Measurements from ENCODE around the gene C2orf78.

The C2orf78 gene

DNA sequence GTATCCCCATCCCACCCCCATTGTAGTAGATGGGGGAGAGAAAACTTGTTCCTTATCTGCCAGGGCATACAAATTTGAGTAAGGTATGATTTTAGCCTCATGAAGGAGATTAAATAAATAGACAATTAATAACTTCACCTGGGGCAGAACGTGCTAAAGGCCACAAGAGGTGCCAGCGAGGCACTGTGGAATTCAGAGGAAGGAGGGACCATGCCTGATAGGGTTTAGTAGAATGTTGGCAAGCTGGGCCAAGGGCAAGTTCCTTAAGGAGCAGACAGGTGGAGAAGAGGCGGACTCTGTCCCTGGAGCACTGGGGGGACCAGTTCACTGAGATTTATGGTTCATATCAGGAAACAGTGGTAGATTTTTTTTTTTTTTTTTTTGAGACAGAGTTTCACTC, 67.3 kb downstream of the C2orf78 start:
- H3K9me3 ChIP-seq (ENCODE audit: control insufficient read depth, low read length) = no peaks in the 10 kb centered on the region
- no peaks in the 10 kb centered on the region for H3K27me3 ChIP-seq (replicated peaks; ENCODE audit: control insufficient read depth, insufficient read depth, low read length, poor library complexity, severe bottlenecking)
- no peaks in the 10 kb centered on the region for H3K4me1 ChIP-seq (ENCODE audit: control insufficient read depth, insufficient read depth, low read length, poor library complexity, severe bottlenecking)
- H3K27ac ChIP-seq (ENCODE audit: insufficient read depth, low read length, poor library complexity, severe bottlenecking) = no peak overlapping the region
- peaks cover 70% of the 10 kb centered on the region for H3K36me3 ChIP-seq (ENCODE audit: control insufficient read depth, insufficient read depth, low read length)
- no peak overlapping the region for H3K4me3 ChIP-seq (ENCODE audit: insufficient read depth, low read depth, low read length, poor library complexity, severe bottlenecking)
- no peak for DNase-seq

DNA sequence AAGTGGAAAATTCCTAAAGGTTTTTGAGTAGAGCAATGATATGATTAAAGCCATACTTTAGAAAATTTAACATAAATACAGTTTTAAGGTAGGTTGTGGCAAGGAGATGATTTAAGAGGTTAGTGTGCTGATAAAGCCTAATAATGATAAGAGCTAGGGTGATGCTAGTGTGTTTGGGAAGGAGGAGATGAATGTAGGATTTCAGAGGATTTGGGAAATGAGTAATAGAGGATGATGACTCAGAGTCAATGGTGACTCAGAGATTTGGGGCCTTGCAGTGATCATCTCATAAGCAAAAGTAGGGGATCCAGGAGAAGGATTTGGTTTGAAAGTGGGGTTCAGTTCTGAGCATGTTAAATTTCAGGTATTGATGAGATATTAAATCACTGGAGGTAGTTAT, 68.0 kb downstream of the C2orf78 start:
- no peaks in the 10 kb centered on the region for H3K27me3 ChIP-seq (replicated peaks; ENCODE audit: control insufficient read depth, insufficient read depth, low read length, poor library complexity, severe bottlenecking)
- no peak overlapping the region for H3K4me3 ChIP-seq (ENCODE audit: insufficient read depth, low read depth, low read length, poor library complexity, severe bottlenecking)
- H3K27ac ChIP-seq (ENCODE audit: insufficient read depth, low read length, poor library complexity, severe bottlenecking) = no peak overlapping the region
- H3K9me3 ChIP-seq (ENCODE audit: control insufficient read depth, low read length) = no peaks in the 10 kb centered on the region
- no peak for DNase-seq
- peaks cover 71% of the 10 kb centered on the region for H3K36me3 ChIP-seq (ENCODE audit: control insufficient read depth, insufficient read depth, low read length)
- no peaks in the 10 kb centered on the region for H3K4me1 ChIP-seq (ENCODE audit: control insufficient read depth, insufficient read depth, low read length, poor library complexity, severe bottlenecking)

DNA sequence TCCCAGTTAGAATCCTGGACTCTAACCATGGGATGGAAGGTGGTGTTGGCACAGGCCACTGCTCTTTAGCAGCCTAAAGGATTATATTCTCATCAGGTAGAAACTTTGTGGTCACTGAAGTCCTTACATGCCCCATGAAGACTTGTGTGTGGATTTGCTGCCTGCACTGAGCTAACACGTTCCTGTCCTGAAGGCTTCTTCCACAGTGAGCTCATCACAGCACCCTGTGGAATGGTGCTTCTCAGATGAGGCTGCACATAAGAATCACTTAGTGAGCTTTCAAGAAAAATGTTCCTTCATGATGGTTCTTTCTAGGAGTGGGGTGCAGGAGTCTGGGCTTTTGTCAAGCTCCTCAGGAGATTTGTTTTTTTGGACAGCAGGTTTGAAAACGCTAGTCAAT, 71.5 kb downstream of the C2orf78 start:
- no peak overlapping the region for H3K27ac ChIP-seq (ENCODE audit: insufficient read depth, low read length, poor library complexity, severe bottlenecking)
- H3K4me3 ChIP-seq (ENCODE audit: insufficient read depth, low read depth, low read length, poor library complexity, severe bottlenecking) = no peak overlapping the region
- H3K4me1 ChIP-seq (ENCODE audit: control insufficient read depth, insufficient read depth, low read length, poor library complexity, severe bottlenecking) = no peaks in the 10 kb centered on the region
- no peak for DNase-seq
- no peaks in the 10 kb centered on the region for H3K9me3 ChIP-seq (ENCODE audit: control insufficient read depth, low read length)
- H3K36me3 ChIP-seq (ENCODE audit: control insufficient read depth, insufficient read depth, low read length) = peaks cover 58% of the 10 kb centered on the region
- H3K27me3 ChIP-seq (replicated peaks; ENCODE audit: control insufficient read depth, insufficient read depth, low read length, poor library complexity, severe bottlenecking) = no peaks in the 10 kb centered on the region

DNA sequence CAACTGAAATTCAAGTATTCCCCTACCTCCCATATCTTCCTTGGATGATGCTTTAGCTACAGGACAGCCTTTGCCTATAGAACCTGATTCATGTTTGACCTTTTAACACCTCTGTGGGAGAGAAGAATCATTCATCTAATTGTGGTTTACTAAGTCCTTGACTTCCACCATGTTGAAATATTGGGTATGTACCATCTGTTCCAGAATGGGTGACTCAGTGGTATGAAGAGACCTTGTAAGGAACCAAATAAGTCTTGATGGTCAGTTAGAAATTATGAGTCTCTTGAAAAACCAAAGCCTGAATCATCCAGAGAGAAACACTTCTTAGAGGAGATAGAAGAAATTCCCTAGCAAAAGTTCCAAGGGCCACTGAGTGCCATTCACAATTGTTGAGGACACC, 72.2 kb downstream of the C2orf78 start:
- DNase-seq = no peak
- Histone ChIP-seq H3K36me3 (ENCODE audit: control insufficient read depth, insufficient read depth, low read length) (peaks cover 57% of the 10 kb centered on the region), H3K27me3 (replicated peaks; ENCODE audit: control insufficient read depth, insufficient read depth, low read length, poor library complexity, severe bottlenecking) (no peaks in the 10 kb centered on the region), H3K4me1 (ENCODE audit: control insufficient read depth, insufficient read depth, low read length, poor library complexity, severe bottlenecking) (no peaks in the 10 kb centered on the region), H3K27ac (ENCODE audit: insufficient read depth, low read length, poor library complexity, severe bottlenecking) (no peak overlapping the region), H3K9me3 (ENCODE audit: control insufficient read depth, low read length) (no peaks in the 10 kb centered on the region), H3K4me3 (ENCODE audit: insufficient read depth, low read depth, low read length, poor library complexity, severe bottlenecking) (no peak overlapping the region)

DNA sequence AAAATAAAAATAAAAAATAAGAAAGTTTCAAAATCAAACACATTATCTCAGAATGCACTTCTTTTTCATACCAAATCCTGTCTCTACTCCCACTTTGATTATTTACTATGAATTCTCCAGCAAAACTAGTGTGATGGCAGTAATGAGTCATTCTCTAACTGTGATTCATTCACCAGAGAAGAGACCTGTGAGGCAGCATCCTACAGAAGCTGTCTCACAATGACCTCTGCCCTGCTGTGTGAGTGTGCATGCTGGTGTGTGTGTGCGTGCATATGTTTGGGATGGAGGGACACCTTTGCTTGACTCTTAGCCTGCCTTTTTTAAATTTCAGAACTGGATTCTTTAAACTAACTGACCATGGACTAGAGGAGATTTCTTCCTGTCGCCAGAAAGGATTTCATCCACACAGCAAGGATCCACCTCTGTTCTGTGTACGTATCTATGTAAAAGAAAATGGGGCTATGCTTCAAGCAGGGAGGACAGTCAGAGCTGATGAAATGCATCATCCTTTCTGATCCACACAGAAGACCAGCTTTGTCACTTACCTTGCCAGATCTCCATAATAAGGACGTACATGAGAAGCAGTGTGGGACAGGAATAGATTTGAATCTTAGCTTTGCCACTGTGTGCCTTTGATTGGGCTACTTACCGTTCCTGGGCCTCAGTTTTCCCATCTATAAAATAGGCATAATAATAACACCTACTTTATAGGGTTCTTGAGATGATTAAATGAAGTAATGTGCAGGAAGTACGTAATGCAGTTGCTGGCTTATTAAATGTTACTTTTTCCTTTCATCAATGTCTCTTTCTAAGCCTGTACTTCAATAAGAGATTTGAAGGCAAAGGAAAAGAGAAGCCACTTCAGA, 76.0 kb downstream of the C2orf78 start:
- Histone ChIP-seq H3K9me3 (ENCODE audit: control insufficient read depth, low read length) (no peaks in the 10 kb centered on the region), H3K27me3 (replicated peaks; ENCODE audit: control insufficient read depth, insufficient read depth, low read length, poor library complexity, severe bottlenecking) (no peaks in the 10 kb centered on the region), H3K36me3 (ENCODE audit: control insufficient read depth, insufficient read depth, low read length) (peaks cover 66% of the 10 kb centered on the region), H3K4me1 (ENCODE audit: control insufficient read depth, insufficient read depth, low read length, poor library complexity, severe bottlenecking) (no peaks in the 10 kb centered on the region), H3K4me3 (ENCODE audit: insufficient read depth, low read depth, low read length, poor library complexity, severe bottlenecking) (no peak overlapping the region), H3K27ac (ENCODE audit: insufficient read depth, low read length, poor library complexity, severe bottlenecking) (no peak overlapping the region)
- no peak for DNase-seq

DNA sequence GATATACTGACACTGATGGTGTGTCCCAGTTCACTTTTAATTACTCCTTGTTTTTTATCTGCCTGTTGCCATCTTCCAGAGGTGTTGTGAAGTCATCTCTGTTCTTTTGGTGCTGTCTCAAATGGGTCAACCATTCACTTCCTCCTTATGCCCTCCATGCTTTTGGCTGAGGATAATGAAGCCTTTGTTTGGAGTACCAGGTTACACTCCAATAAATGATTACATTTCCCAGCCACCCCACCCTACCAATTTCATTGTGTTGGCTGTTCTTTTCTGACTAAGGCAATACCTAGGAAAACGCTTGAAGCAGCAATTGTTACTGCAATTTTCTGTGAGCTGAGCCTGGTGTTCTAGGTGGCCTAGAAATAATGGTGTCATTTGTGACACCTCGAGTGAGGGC, 79.0 kb downstream of the C2orf78 start:
- Histone ChIP-seq H3K36me3 (ENCODE audit: control insufficient read depth, insufficient read depth, low read length) (peaks cover 49% of the 10 kb centered on the region), H3K9me3 (ENCODE audit: control insufficient read depth, low read length) (no peaks in the 10 kb centered on the region), H3K4me3 (ENCODE audit: insufficient read depth, low read depth, low read length, poor library complexity, severe bottlenecking) (no peak overlapping the region), H3K27ac (ENCODE audit: insufficient read depth, low read length, poor library complexity, severe bottlenecking) (no peak overlapping the region), H3K4me1 (ENCODE audit: control insufficient read depth, insufficient read depth, low read length, poor library complexity, severe bottlenecking) (no peaks in the 10 kb centered on the region), H3K27me3 (replicated peaks; ENCODE audit: control insufficient read depth, insufficient read depth, low read length, poor library complexity, severe bottlenecking) (no peaks in the 10 kb centered on the region)
- no peak for DNase-seq

All from effector memory CD4-positive, alpha-beta T cell (primary cell).